ENCODE results near the gene SPOCK3.

DNA sequence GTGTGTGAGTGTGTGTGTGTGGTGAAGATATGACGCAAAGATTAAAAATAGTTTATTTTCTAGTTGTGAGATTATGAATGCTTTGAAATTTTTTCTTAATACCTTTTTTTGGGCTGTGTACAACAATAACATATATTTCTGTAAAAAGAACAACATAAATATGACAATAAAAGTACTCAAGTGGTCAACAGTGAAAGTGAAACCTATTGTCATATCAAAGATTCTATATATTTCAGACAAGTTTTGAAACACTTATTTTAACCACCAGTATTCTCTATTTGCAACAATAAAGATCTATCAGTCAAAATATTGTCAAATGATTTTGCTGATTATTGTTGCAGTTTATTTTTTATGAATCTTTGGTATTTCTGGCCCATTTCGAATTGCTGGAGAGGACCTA, 98.0 kb downstream of the SPOCK3 start:
- TF ChIP-seq, protein P1, sequence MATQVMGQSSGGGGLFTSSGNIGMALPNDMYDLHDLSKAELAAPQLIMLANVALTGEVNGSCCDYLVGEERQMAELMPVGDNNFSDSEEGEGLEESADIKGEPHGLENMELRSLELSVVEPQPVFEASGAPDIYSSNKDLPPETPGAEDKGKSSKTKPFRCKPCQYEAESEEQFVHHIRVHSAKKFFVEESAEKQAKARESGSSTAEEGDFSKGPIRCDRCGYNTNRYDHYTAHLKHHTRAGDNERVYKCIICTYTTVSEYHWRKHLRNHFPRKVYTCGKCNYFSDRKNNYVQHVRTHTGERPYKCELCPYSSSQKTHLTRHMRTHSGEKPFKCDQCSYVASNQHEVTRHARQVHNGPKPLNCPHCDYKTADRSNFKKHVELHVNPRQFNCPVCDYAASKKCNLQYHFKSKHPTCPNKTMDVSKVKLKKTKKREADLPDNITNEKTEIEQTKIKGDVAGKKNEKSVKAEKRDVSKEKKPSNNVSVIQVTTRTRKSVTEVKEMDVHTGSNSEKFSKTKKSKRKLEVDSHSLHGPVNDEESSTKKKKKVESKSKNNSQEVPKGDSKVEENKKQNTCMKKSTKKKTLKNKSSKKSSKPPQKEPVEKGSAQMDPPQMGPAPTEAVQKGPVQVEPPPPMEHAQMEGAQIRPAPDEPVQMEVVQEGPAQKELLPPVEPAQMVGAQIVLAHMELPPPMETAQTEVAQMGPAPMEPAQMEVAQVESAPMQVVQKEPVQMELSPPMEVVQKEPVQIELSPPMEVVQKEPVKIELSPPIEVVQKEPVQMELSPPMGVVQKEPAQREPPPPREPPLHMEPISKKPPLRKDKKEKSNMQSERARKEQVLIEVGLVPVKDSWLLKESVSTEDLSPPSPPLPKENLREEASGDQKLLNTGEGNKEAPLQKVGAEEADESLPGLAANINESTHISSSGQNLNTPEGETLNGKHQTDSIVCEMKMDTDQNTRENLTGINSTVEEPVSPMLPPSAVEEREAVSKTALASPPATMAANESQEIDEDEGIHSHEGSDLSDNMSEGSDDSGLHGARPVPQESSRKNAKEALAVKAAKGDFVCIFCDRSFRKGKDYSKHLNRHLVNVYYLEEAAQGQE (IDR thresholded peaks at IDR 0.05): no peak
- TF ChIP-seq, protein P2, sequence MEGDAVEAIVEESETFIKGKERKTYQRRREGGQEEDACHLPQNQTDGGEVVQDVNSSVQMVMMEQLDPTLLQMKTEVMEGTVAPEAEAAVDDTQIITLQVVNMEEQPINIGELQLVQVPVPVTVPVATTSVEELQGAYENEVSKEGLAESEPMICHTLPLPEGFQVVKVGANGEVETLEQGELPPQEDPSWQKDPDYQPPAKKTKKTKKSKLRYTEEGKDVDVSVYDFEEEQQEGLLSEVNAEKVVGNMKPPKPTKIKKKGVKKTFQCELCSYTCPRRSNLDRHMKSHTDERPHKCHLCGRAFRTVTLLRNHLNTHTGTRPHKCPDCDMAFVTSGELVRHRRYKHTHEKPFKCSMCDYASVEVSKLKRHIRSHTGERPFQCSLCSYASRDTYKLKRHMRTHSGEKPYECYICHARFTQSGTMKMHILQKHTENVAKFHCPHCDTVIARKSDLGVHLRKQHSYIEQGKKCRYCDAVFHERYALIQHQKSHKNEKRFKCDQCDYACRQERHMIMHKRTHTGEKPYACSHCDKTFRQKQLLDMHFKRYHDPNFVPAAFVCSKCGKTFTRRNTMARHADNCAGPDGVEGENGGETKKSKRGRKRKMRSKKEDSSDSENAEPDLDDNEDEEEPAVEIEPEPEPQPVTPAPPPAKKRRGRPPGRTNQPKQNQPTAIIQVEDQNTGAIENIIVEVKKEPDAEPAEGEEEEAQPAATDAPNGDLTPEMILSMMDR (IDR thresholded peaks at IDR 0.05; ENCODE audit: low read depth, low read length, missing input control): no peak
- TF ChIP-seq RXRA (IDR thresholded peaks at IDR 0.05): no peak
- no peak for TF ChIP-seq GABPA (IDR thresholded peaks at IDR 0.05 in 1 of 2, conservative IDR thresholded peaks at IDR 0.05 in 1 of 2)

All from liver (tissue), 3 donors.